Amniotic stem cell (primary cell): ENCODE data around the gene DOCK9.
"Not testable (repeated sequence)": the region's sequence is repeated elsewhere in the genome, so short reads cannot be mapped to it uniquely, and the experiment has no call there.

Source experiments
- DNase-seq: peaks from one replicate; lab custom pipeline; 2025; lab: John Stamatoyannopoulos, UW

DOCK9 gene

GRCh38 chr13:98772794-98773452, 204.9 kb downstream of the DOCK9 start:
- DNase-seq, result no peak

GRCh38 chr13:98771838-98772611, 205.8 kb downstream of the DOCK9 start:
- no peak for DNase-seq

DNA sequence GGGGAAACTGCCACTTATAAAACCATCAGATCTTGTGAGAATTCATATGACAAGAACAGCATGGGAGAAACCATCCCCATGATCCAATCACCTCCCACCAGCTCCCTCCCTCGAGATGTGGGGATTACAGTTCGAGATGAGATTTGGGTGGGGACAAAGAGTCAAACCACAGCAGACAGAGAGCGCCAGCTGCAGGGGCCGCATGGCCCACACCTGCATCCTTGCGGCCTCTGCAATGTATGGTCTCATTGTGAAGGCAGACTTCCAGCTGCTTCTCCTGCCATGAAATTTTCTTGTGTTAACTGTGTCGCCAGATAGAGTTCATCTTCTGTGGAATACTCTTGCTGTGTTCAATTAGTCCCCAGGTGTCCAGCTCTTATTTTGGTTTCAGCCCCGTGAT, 208.1 kb downstream of the DOCK9 start:
- no peak for DNase-seq

GRCh38 chr13:98768522-98768921, 209.3 kb downstream of the DOCK9 start:
- DNase-seq, result no peak

GRCh38 chr13:98766697-98767096, 211.2 kb downstream of the DOCK9 start:
- no peak for DNase-seq

GRCh38 chr13:98765996-98766519, 211.8 kb downstream of the DOCK9 start:
- no peak for DNase-seq

DNA sequence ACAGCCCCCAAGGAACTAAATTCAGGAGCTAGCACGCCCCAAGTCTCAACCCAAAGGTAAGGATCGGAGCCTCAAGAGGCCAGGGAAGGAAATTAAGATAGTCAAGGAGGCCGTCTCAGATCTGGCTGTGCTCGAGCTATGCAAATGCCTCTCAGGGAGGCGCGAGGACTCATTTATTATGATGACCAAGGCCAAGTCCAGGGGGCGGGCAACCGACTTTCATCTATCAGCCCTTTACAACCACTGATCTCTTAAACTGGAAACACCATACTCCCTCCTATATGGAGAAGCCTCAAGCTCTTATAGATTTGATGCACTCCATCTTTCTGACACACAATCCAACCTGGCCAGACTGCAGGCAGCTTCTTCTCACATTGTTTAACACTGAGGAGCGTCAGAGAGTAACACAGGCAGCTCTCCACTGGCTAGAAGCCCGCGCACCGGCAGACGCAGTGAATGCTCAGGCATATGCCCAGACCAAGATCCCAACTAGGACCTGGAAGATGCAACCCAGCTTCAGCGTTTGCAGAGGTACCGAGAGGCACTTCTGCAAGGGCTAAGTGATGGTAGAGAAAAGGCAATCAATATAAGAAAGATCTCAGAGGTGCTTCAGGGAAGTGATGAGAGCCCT, 215.8 kb downstream of the DOCK9 start:
- DNase-seq, result no peak

GRCh38 chr13:98761126-98761985, 216.5 kb downstream of the DOCK9 start:
- no peak for DNase-seq

DNA sequence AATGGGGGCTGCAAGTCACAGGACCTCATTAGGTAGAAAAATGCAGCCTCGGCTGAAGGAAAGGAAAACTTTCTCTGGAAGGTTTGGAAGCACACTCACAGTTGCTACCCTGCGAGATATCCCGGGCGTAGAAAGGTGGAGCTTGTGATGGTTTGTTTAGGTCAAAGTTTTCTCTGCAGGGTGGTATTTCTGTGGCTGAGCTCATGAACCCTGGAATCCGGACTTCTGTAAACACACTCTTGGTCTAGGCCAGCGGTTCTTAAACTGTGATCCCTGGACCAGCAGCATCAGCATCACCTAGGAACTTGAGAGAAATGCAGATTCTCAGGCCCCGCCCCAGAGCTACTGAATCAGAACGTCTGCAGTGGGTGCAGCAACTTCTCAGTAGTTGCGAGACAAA, 222.1 kb downstream of the DOCK9 start:
- DNase-seq, result no peak

GRCh38 chr13:98755116-98755515, 222.7 kb downstream of the DOCK9 start:
- DNase-seq, result no peak

GRCh38 chr13:98754468-98754867, 223.4 kb downstream of the DOCK9 start:
- DNase-seq, result not testable (repeated sequence)

GRCh38 chr13:98752467-98753290, 225.2 kb downstream of the DOCK9 start, which contains the start of gene SLC15A1:
TSS of gene SLC15A1 (minus strand) at chr13:98752672. CDS start at chr13:98752598, 74 bp downstream.
- no peak for DNase-seq

DNA sequence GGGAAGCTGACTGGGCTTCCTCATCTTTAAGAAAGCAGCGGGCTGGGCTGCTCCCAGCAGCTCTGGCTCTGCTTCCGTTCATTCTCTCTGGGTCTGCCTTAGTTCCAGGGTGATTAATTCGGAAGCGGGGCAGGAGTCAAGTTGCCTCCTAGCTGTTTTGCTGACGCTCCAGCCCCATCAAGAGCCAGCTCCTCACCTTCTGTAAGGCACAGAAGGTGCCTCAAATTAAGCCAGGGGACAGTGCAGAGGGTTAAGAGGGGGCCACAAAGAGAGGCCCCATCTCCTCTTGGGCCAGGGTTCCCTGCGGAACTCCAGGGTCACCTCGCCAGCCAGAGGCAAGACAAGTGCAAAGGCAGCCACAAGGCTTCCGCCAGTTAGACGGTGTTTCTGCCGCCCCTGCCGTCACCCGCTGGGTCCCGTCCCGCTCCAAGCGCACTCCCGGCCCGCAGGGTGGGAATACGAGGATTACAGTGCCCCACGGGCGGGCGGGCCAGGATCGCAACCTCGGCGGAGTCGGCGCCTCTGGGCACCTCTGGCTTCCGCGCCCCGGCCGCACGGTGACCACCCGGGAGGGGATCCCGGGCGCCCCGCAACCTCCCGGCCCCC, 225.9 kb downstream of the DOCK9 start:
- DNase-seq, result no peak

DNA sequence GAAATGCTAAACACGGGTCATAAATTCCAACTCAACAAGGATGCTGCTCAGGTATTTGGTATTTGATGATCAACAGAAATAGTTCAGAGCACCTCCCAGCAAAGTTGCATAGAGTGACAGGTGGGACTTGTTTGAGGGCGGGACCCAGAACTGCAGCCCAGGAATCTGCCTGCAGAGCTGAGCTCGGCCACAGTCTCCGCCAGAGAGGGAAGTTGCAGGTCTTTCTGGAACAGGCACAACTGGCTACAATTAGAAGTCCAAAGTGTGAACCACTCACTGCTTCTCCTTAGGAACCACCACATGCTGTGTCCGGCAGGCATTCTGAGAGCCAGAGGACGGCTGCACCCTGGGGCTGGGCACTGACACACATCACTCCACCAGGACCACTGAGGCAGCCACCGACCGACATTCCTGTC, 226.5 kb downstream of the DOCK9 start:
- DNase-seq, result no peak

- DNase-seq, result no peak
Observed at GRCh38 chr13:98749501-98749900, 228.4 kb downstream of the DOCK9 start.

DNA sequence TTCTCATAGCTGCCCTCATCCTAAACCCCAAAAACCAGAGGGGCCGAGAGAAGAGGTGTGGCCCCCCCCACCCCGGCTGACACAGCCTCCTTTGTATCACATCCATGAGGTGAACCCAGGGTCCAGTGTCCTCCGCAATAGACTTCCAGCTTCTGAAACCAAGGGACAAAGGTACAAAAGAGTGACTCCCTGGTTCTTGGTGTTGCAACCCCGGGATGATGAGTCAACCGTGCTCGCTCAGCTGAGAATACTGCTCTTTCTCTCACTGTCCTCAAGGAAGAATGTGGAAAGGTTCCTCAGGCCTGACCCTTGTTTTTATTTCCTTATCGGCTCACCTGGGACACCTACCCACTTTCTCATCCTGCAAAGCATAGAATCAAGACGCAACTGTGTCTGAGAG, 230.9 kb downstream of the DOCK9 start:
- no peak for DNase-seq
